CD1c-positive myeloid dendritic cell (primary cell): ENCODE results near the gene RAE1.
A peak's percentile ranks its signal among the peaks of the same experiment; 100 is the strongest.

ENCODE experiments used
- DNase-seq: peaks from one replicate; pipeline ENCODE4 v3.0.0-alpha.2; 2016; ENCODE audit errors: extremely low spot score

Gene RAE1

DNA sequence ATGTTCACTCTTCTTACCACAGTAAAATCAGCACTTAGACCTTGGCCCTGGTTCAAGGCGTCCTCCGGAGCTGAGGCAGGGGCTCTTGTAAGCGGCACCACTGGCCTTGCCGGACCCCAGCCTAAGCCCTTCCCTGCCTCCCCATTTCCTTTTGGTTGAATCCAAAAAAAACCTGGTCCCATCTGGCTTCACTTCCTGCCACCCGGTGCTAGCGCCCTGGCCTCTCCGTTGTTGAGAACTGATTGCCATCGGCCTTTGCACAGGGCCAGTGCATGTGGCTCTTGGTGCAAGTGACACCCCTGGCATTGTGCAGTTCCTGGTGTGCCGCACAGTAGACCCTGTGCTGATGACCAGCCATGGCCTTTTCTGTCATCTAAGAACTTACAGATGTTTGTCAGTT is 21.1 kb downstream of the RAE1 start:
- DNase-seq, result no peak

DNA sequence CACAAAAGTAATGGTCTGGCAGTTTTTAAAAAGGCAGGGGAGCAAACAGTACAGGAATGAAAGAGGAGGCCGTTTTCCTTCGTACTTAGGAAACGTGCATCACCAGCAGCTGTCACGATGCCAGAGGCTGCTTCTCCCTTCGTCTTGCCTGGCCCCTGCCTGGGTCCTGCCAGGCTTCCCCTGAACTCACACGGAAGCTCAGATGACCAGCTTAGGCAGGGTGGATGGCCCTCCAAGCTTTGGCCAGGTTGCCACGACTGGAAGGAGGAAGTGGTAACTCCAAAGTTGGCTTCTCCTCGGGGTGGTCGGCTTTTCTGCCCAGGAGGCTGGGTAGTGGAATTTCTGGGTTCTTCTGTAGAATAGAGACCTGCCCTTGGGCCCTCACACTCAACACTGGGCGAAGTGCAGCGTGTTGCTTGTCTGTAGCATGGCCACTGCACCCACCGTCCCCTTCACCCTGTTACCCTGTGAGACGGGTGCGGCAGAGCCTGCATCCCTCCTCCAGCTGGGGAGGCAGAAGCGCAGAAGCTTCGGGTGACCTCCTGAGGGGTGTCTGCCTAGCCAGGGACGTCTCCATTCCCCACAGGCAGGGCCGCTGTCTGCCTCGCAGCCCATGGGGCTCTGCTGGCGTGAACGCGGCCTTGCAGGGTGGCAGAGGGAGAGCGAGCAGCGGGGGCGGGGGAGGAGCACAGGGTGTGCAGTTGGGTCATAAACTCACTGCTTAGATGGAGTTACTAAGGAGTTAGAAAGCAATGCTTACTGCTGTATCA is 21.7 kb downstream of the RAE1 start:
- no peak for DNase-seq

DNA sequence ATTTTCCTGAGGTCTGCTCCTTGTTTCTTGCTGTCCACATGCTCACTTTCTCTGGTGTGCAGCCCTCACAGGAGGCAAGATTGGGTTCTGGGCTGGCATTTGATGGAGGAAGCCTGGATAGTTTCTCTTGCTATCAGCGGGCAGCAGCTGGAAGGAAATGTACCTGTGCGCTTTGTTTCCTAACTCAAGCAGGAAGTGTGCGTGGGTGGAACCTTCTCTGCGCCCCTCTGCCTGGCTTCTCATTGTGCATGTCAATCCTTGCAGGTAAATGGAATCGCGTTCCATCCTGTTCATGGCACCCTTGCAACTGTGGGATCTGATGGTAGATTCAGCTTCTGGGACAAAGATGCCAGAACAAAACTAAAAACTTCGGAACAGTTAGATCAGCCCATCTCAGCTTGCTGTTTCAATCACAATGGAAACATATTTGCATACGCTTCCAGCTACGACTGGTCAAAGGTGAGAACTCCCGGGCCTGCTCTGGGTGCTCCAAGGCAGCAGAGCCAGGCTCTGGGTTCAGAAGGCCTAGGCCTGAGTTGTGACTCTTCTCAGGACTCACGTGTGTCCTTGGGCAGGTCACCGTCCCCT is 23.4 kb downstream of the RAE1 start:
- DNase-seq, result no peak

- peak; percentile 84 for DNase-seq
Observed at GRCh38 chr20:57374931-57375651, 24.0 kb downstream of the RAE1 start.

- no peak for DNase-seq
Observed at GRCh38 chr20:57375652-57376230, 24.7 kb downstream of the RAE1 start.

GRCh38 chr20:57377350-57377749 is 26.3 kb downstream of the RAE1 start:
- DNase-seq, result no peak

- DNase-seq, result no peak
Observed at GRCh38 chr20:57378107-57378506, 27.1 kb downstream of the RAE1 start.

GRCh38 chr20:57378646-57379262 is 27.7 kb downstream of the RAE1 start:
- no peak for DNase-seq

- DNase-seq, result no peak
Observed at GRCh38 chr20:57379263-57379647, 28.2 kb downstream of the RAE1 start.

- DNase-seq, result no peak
Observed at GRCh38 chr20:57380081-57380750, 29.2 kb downstream of the RAE1 start.

GRCh38 chr20:57381596-57382503 is 30.8 kb downstream of the RAE1 start:
- DNase-seq, result peak; percentile 86

DNA sequence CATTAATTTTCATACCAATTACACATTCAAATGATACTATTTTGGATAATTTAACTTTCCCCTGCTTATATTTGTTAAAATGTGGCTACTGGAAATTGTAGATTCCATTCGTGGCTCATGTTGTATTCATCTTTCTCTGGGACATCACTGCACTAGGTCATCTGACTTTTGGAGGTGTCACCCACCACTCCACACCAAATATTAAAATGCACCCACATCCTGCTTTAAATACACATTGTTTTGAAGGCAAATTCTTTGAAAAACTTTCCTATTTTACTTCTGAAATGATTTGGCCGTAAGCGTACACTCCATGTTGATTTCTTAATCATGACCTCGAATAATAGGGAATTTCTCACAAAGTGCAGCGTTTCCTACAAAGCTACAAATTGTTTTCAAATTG is 31.5 kb downstream of the RAE1 start:
- DNase-seq, result no peak

- no peak for DNase-seq
Observed at GRCh38 chr20:57383447-57384347, 32.6 kb downstream of the RAE1 start.

DNA sequence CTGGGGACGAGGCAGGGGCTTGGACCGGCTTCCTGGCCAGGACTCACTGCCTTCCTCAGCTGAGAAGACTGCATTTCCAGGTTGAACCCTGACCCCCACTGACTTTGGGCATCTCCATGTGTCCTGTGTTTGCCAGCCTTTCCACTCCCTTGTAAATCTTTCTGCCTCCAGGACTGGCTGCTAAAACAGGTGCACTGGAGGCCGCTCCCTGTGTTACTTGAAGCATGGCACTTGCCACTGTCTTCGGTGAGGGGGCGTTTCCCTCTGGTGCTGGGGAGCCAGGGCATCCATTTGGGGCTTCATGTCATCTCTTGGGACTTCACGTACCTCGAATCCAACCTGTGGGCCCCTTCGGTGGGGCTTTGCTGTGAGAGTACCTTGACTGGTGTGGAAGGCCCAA is 33.4 kb downstream of the RAE1 start:
- no peak for DNase-seq

DNA sequence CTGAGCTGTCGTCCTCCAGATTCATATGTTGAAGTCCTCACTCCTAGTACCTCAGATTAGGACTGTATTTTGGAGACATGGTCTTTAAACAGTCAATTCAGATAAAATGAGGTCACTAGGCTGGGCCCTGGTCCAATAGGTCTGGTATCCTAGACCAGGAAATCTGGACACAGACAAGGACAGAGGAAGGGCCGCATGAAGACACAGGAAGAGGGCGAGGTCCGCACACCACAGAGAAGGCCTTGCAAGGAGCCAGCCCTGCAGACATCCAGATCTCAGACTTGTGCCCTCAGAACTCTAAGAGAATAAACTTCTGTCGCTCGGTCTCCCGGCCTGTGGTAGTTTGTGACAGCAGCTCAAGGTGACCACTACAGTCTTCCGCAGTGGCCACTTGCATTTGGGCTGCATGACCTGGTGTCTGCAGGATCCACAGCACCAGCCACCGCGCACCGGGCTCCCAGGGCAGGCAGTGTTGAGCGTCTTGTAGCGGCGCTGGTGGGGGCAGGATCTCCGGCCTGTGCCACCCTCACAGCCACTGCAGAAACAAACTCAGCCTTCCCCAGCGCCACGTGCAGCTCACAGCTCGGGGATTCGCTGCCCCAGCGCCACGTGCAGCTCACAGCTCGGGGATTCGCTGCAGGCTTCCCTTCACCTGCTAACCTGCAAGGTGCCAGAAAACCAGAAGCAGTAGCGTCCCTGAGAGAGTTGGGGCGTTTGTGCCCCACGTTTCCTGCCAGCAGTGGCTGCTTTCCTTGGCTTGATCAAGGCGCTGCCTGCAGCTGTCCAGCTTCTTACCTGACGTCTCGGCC is 34.1 kb downstream of the RAE1 start:
- DNase-seq, result no peak

GRCh38 chr20:57385940-57386339 is 34.9 kb downstream of the RAE1 start:
- no peak for DNase-seq

DNA sequence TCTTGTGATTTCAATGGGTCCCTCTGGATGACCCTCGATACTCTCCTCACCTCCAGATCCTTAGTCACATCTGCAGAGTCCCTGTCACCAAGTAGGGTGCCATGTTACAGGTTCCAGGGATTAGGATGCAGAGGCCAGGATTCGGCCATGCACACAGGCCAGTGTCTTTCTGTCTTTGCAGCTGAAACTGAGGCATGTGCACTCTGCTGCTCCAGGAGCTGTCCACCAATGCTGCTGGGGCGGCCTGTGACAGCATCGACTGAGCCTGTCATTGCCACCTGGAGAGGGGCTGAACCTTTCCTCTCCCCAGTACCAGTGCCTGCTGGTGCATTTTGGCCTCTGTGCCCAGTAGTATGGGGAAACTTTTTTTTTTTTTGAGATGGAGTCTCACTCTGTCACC is 35.7 kb downstream of the RAE1 start:
- no peak for DNase-seq

DNA sequence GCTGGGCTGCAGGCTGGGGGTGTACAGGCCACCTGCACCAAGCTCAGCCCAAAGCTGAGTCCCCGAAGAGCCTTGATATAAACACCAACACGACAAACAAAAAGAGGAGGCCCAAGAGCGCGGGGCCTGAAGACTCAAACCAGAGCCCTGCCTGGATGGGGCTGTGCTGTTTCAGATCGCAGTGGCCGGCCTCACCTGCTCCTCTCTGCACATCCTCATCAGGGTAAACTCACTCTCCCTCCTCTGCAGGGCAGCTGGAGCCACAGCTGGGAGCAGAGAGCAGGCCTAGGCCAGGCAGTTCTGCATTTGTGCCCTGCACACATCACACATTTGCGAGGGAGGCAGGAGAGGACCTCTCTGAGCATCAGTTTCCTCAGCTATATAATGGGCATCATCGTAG is 36.4 kb downstream of the RAE1 start:
- DNase-seq, result no peak

DNA sequence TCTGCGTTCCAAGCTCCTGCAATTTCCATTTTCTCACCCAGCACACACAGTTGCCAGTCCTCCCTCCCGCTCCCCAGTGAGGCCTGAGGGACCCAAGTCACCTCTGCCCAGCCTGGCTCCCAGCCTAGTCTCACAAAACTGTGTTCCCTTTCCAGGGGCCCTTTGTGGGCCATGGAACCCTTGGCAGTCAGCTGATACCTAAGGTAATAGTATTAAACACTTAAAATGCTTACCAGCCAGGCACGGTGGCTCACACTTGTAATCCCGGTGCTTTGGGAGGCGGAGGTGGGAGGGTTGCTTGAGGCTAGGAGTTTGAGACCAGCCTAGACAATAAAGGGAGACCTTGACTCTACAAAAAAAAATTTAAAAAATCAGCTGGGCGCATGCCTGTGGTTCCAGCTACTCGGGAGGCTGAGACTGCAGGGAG is 36.9 kb downstream of the RAE1 start:
- no peak for DNase-seq
